Keratinocyte (primary cell): ENCODE measurements around the gene GSK3A. TPM values are rescaled to one million over a fixed set of nuclear protein-coding genes. Genes with fewer than 3 reads are reported as not detected.
A peak's percentile ranks its signal among the peaks of the same experiment; 100 is the strongest.

Source experiments
- DNase-seq: peaks from one replicate; pipeline ENCODE4 v3.0.0-alpha.2; 2011; ENCODE audit warnings: low read depth, missing footprints, low spot score
- FAIRE-seq: peaks from 2 replicates; lab custom pipeline; 2011; peaks lifted over from hg19 to GRCh38; lab: Jason Lieb, UNC
- H2AFZ ChIP-seq: 2 replicates; pipeline ENCODE4 v1.6.0; 2012; ENCODE audit warnings: low read length, control low read depth, inconsistent platforms; ENCODE audit not compliant: control insufficient read depth
- H3K27ac ChIP-seq: 2 replicates; pipeline ENCODE4 v1.5.1; 2011; ENCODE audit warnings: low read length; ENCODE audit not compliant: control insufficient read depth, insufficient read depth
- H3K27me3 ChIP-seq: 3 replicates; pipeline ENCODE4 v1.6.0; 2011; ENCODE audit warnings: low read length; ENCODE audit not compliant: control insufficient read depth, insufficient read depth; ENCODE audit errors: extremely low read depth
- H3K36me3 ChIP-seq, 2 experiments: 2 replicates in 1 of 2; 3 replicates in 1 of 2; pipeline ENCODE4 v1.5.1; 2011; ENCODE audit warnings: low read length in 2 of 2, mild to moderate bottlenecking in 1 of 2; ENCODE audit not compliant: control insufficient read depth in 2 of 2, insufficient read depth in 2 of 2; ENCODE audit errors: extremely low read depth in 1 of 2
- H3K4me1 ChIP-seq: 3 replicates; pipeline ENCODE4 v1.5.1; 2011; ENCODE audit warnings: low read length; ENCODE audit not compliant: control insufficient read depth, insufficient read depth; ENCODE audit errors: extremely low read depth
- H3K4me2 ChIP-seq: 3 replicates; pipeline ENCODE4 v1.6.0; 2011; ENCODE audit warnings: low read depth, low read length; ENCODE audit not compliant: control insufficient read depth, insufficient read depth; ENCODE audit errors: extremely low read depth
- H3K4me3 ChIP-seq, 3 experiments: fragments of 200-600 bp in 1 of 3; sonication (generic) in 1 of 3; 2 replicates in 2 of 3; 3 replicates in 1 of 3; pipeline ENCODE4 v1.5.1; 2011 to 2016; ENCODE audit warnings: low read length in 3 of 3, mild to moderate bottlenecking in 3 of 3, control low read depth in 2 of 3, inconsistent platforms in 1 of 3, low read depth in 1 of 3, mixed read lengths in 1 of 3, mixed run types in 1 of 3, moderate library complexity in 1 of 3; ENCODE audit not compliant: control insufficient read depth in 2 of 3, insufficient read depth in 2 of 3; ENCODE audit errors: extremely low read depth in 1 of 3
- H3K79me2 ChIP-seq: 2 replicates; pipeline ENCODE4 v1.6.0; 2012; ENCODE audit warnings: low read length; ENCODE audit not compliant: control insufficient read depth, insufficient read depth
- H3K9ac ChIP-seq: 3 replicates; pipeline ENCODE4 v1.6.0; 2011; ENCODE audit warnings: low read length; ENCODE audit not compliant: control insufficient read depth, insufficient read depth; ENCODE audit errors: extremely low read depth
- H3K9me1 ChIP-seq: 3 replicates; pipeline ENCODE4 v1.6.0; 2011; ENCODE audit warnings: low read length; ENCODE audit not compliant: control insufficient read depth, insufficient read depth; ENCODE audit errors: extremely low read depth
- H3K9me3 ChIP-seq: 2 replicates; pipeline ENCODE4 v1.5.1; 2012; ENCODE audit warnings: low read depth, low read length; ENCODE audit not compliant: control insufficient read depth
- H4K20me1 ChIP-seq: 3 replicates; pipeline ENCODE4 v1.6.0; 2011; ENCODE audit warnings: low read length; ENCODE audit not compliant: control insufficient read depth, insufficient read depth; ENCODE audit errors: extremely low read depth
- EZH2 ChIP-seq: IDR thresholded peaks from one replicate; pipeline ENCODE4 v1.6.1; 2012; ENCODE audit warnings: inconsistent platforms, mild to moderate bottlenecking, low read length, moderate library complexity
- dilution Hi-C: fragments of 300-500 bp; cut with MboI; formaldehyde crosslinking; loops from one replicate; pipeline ENCODE4 v1.7.0; 2020; ENCODE audit warnings: low sequenced_read_pairs; ENCODE audit not compliant: extremely low pct_ligation_motif_present
- polyA plus RNA-seq, 5 experiments: library from polyadenylated mRNA; depleted of rRNA in 3 of 5; stranded (reverse) in 3 of 5; stranded (forward) in 1 of 5; unstranded in 1 of 5; fragments of >200 nt; gene quantifications; 1 replicate in 1 of 5; 2 replicates in 3 of 5; 3 replicates in 1 of 5; pipeline versions ENCODE4 v1.2.1 to v1.2.3, GENCODE V29; 2011 to 2012; ENCODE audit warnings: missing spikeins in 2 of 5, low read depth in 1 of 5, low replicate concordance in 1 of 5
- TF ChIP-seq, protein P1 (sequence below), 3 experiments: IDR thresholded peaks in 1 of 3; conservative IDR thresholded peaks in 1 of 3; optimal IDR thresholded peaks in 1 of 3; 2 replicates in 2 of 3; 3 replicates in 1 of 3; pipeline versions ENCODE3 to v1.5.1; 2011; ENCODE audit warnings: low read length in 3 of 3, mild to moderate bottlenecking in 3 of 3, moderate library complexity in 2 of 3, control low read depth in 1 of 3, inconsistent platforms in 1 of 3; ENCODE audit not compliant: insufficient read depth in 2 of 3; ENCODE audit errors: extremely low read depth in 1 of 3

Gene GSK3A
- polyA plus RNA-seq, 1 donor (not counting 4 experiments of a cell fraction or from before 2014, with no cell fraction given) = 36.9 TPM

DNA sequence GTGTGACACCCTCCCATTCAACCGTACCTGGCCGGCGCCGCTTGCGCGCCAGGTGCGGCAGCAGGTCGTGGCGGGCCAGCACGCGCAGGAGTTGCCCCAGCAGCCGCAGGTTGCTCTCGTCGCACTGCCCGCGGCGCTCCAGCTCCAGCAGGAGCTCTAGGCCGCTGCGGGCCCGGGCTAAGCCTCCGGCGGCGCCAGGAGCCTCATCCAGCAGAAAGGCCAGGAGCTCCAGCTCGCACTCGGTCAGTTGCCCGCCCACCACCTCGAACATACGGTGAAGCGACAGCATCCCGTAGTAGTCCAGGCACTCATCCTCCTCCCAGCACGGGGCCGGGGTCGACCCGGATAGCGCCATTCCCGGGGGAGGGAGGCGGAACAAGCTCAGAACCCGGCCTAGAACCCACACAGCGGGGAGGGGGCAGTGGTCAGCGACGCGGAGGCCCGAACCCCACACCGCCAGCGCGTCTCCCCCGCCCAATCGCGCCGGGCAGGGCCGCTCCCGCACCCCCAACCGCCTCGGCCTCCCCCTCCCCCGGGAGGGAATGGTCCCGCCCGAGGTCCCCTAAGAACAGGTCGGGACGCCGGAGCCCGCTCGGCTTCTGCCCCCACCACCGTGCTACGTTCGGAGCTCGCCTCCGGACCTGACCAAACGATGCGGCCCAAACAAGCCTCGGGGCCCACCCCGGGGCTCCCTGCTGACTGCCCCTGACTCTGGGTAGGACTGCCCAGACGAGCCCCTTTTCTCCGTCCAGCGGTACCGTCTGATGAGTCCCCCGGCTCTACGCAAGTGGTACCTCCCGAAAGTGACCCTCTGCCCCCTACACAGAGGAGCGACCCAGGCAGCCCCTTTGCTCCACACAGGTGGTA, 25.5 kb downstream of the GSK3A start:
- Histone ChIP-seq H3K79me2 (peaks cover 74% of the 10 kb centered on the region), H3K27ac (peak overlapping the region; percentile 90)
- no peak for FAIRE-seq

DNA sequence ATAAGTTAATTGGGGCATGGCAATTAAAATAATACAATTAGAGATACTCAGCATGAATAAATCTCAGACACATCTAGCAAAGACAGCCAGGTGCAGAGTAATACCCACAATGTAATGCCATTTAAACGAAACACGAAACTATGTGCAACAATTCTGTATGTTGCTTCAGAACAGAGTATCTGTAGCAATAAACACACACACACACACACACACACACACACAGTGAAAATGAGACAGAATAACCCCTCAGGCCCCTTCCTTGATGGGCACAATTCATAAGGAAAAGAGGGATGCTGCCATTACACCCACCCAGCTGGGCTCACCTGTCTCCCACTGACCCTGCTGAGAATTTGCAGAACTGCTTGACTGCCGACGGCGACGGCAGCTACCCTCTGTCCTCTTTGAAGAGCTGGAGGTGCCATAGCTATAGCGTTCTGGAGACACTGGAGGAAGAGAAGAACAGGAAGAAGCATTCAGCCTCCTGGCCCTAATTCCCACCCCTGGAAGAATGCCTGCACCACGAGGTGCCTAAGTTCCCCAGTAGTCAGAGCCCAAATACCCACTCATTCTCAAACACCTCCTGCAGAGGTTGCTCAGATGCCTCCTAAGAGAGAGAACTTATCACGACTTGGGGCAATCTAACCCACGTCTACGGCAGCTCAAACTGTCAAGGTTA, 27.5 kb downstream of the GSK3A start:
- Histone ChIP-seq H3K9me1 (no peaks in the 10 kb centered on the region), H2AFZ (no peak overlapping the region), H3K27me3 (no peaks in the 10 kb centered on the region), H3K4me3 (no peak overlapping the region), H4K20me1 (peaks cover 6% of the 10 kb centered on the region), H3K27ac (no peak overlapping the region), H3K4me2 (peak overlapping the region; percentile 92), H3K79me2 (peaks cover 60% of the 10 kb centered on the region), H3K4me1 (peaks cover 29% of the 10 kb centered on the region), H3K9me3 (no peaks in the 10 kb centered on the region), H3K9ac (no peak overlapping the region), H3K36me3 (peaks cover 16 to 27% of the 10 kb centered on the region in 2 experiments)
- DNase-seq (no peak), FAIRE-seq (no peak)
- dilution Hi-C loops = no loop called here
- TF ChIP-seq, protein P1, sequence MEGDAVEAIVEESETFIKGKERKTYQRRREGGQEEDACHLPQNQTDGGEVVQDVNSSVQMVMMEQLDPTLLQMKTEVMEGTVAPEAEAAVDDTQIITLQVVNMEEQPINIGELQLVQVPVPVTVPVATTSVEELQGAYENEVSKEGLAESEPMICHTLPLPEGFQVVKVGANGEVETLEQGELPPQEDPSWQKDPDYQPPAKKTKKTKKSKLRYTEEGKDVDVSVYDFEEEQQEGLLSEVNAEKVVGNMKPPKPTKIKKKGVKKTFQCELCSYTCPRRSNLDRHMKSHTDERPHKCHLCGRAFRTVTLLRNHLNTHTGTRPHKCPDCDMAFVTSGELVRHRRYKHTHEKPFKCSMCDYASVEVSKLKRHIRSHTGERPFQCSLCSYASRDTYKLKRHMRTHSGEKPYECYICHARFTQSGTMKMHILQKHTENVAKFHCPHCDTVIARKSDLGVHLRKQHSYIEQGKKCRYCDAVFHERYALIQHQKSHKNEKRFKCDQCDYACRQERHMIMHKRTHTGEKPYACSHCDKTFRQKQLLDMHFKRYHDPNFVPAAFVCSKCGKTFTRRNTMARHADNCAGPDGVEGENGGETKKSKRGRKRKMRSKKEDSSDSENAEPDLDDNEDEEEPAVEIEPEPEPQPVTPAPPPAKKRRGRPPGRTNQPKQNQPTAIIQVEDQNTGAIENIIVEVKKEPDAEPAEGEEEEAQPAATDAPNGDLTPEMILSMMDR (optimal IDR thresholded peaks at IDR 0.05 in 1 of 3, IDR thresholded peaks at IDR 0.05 in 1 of 3, conservative IDR thresholded peaks at IDR 0.05 in 1 of 3; ENCODE audit: extremely low read depth in 1 of 3, insufficient read depth in 2 of 3, low read length in 3 of 3) = no peak
- TF ChIP-seq EZH2 = no peak

More for the DNA sequence above, 25.5 kb downstream of the GSK3A start:
- peak overlapping the region; percentile 82 for H3K9ac ChIP-seq
- no peaks in the 10 kb centered on the region for H3K9me1 ChIP-seq
- peak overlapping the region; percentile 92 for H3K4me2 ChIP-seq
- no peak for TF ChIP-seq EZH2
- TF ChIP-seq, protein P1 (optimal IDR thresholded peaks at IDR 0.05 in 1 of 3, IDR thresholded peaks at IDR 0.05 in 1 of 3, conservative IDR thresholded peaks at IDR 0.05 in 1 of 3; ENCODE audit: extremely low read depth in 1 of 3, insufficient read depth in 2 of 3, low read length in 3 of 3) = no peak
- dilution Hi-C loops = no loop called here
- peaks cover 15 to 27% of the 10 kb centered on the region in 2 experiments for H3K36me3 ChIP-seq
- H3K4me1 ChIP-seq = peaks cover 35% of the 10 kb centered on the region
- H3K9me3 ChIP-seq = no peaks in the 10 kb centered on the region
- H3K4me3 ChIP-seq = peak overlapping the region; percentile 80 to 93 (median 92)
- H4K20me1 ChIP-seq = peaks cover 6% of the 10 kb centered on the region
- peak overlapping the region; percentile 33 for H2AFZ ChIP-seq
- no peaks in the 10 kb centered on the region for H3K27me3 ChIP-seq
- DNase-seq = no peak
